Liver (tissue), 9 donors: ENCODE measurements around the gene ACTN1. TPM values are rescaled to one million over a fixed set of nuclear protein-coding genes. Genes with fewer than 3 reads are reported as not detected.

ENCODE experiments used
- DNase-seq: peaks from one replicate; pipeline ENCODE4 v3.0.0-alpha.2; 2017; ENCODE audit warnings: low spot score
- H3K27ac ChIP-seq, 2 donors: one replicate each; pipeline ENCODE4 v1.7.0; 2013; ENCODE audit warnings: inconsistent platforms in 2 of 2, low read length in 2 of 2, control low read depth in 1 of 2, low read depth in 1 of 2, mild to moderate bottlenecking in 1 of 2
- H3K27me3 ChIP-seq, 4 donors: one replicate each; pipeline versions ENCODE4 v1.6.1 to v1.7.0; 2013; ENCODE audit warnings: low read length in 3 of 4, inconsistent platforms in 1 of 4, mild to moderate bottlenecking in 1 of 4, moderate library complexity in 1 of 4; ENCODE audit not compliant: control insufficient read depth in 4 of 4, insufficient read depth in 4 of 4
- H3K36me3 ChIP-seq, 4 donors: one replicate each; pipeline versions ENCODE4 v1.6.1 to v1.7.0; 2013; ENCODE audit warnings: low read length in 3 of 4, mild to moderate bottlenecking in 3 of 4, low read depth in 1 of 4, moderate library complexity in 1 of 4; ENCODE audit not compliant: control insufficient read depth in 4 of 4, insufficient read depth in 3 of 4
- H3K4me1 ChIP-seq, 4 donors: one replicate each; pipeline versions ENCODE4 v1.6.1 to v1.7.0; 2013; ENCODE audit warnings: low read length in 3 of 4, mild to moderate bottlenecking in 3 of 4, moderate library complexity in 1 of 4; ENCODE audit not compliant: control insufficient read depth in 4 of 4, insufficient read depth in 4 of 4
- H3K4me3 ChIP-seq, 3 donors: one replicate each; pipeline versions ENCODE4 v1.6.1 to v1.7.0; 2013; ENCODE audit warnings: low read length in 3 of 3, control low read depth in 1 of 3, low read depth in 1 of 3, mild to moderate bottlenecking in 1 of 3
- H3K9ac ChIP-seq, 2 donors: one replicate each; pipeline ENCODE4 v1.7.0; 2013; ENCODE audit warnings: low read length in 2 of 2, mild to moderate bottlenecking in 2 of 2, moderate library complexity in 2 of 2, control low read depth in 1 of 2, low read depth in 1 of 2
- H3K9me3 ChIP-seq, 4 donors: one replicate each; pipeline versions ENCODE4 v1.6.1 to v1.7.0; 2013; ENCODE audit warnings: low read length in 3 of 4; ENCODE audit not compliant: control insufficient read depth in 4 of 4
- ATF3 ChIP-seq: IDR thresholded peaks from 2 replicates; pipeline ENCODE4 v1.6.1; 2016; ENCODE audit warnings: antibody characterized with exemption
- CTCF ChIP-seq: fragments of 150-350 bp; IDR thresholded peaks from 2 replicates; pipeline ENCODE4 v1.5.1; 2017; ENCODE audit warnings: improper control_type of control experiment, low read depth, low read length; ENCODE audit not compliant: missing input control
- EGR1 ChIP-seq, 2 donors: IDR thresholded peaks; 2 replicates each; pipeline ENCODE4 v1.6.1; 2016 to 2018; ENCODE audit warnings: antibody characterized with exemption in 2 of 2, low read depth in 2 of 2
- FOXA1 ChIP-seq: IDR thresholded peaks from 2 replicates; pipeline ENCODE4 v1.6.1; 2016; ENCODE audit warnings: antibody characterized with exemption
- FOXA2 ChIP-seq: IDR thresholded peaks from 2 replicates; pipeline ENCODE4 v1.6.1; 2016; ENCODE audit warnings: antibody characterized with exemption
- GABPA ChIP-seq, 2 donors: IDR thresholded peaks in 1 of 2; conservative IDR thresholded peaks in 1 of 2; 2 replicates each; pipeline ENCODE4 v1.6.1; 2016; ENCODE audit warnings: antibody characterized with exemption in 2 of 2, mild to moderate bottlenecking in 1 of 2, moderate library complexity in 1 of 2
- HNF4A ChIP-seq, 2 donors: conservative IDR thresholded peaks; 2 replicates each; pipeline ENCODE4 v1.6.1; 2016; ENCODE audit warnings: antibody characterized with exemption in 2 of 2, mild to moderate bottlenecking in 2 of 2
- HNF4G ChIP-seq: IDR thresholded peaks from 2 replicates; pipeline ENCODE4 v1.6.1; 2016; ENCODE audit warnings: antibody characterized with exemption
- JUND ChIP-seq, 2 donors: IDR thresholded peaks; 2 replicates each; pipeline ENCODE4 v1.6.1; 2016; ENCODE audit warnings: antibody characterized with exemption in 2 of 2
- MAX ChIP-seq: IDR thresholded peaks from 2 replicates; pipeline ENCODE4 v1.6.1; 2016; ENCODE audit warnings: antibody characterized with exemption
- NR2F2 ChIP-seq: IDR thresholded peaks from 2 replicates; pipeline ENCODE4 v1.6.1; 2016; ENCODE audit warnings: antibody characterized with exemption
- RAD21 ChIP-seq, 2 donors: IDR thresholded peaks; 2 replicates each; pipeline ENCODE4 v1.6.1; 2016; ENCODE audit warnings: antibody characterized with exemption in 2 of 2, mild to moderate bottlenecking in 2 of 2
- REST ChIP-seq: IDR thresholded peaks from 2 replicates; pipeline ENCODE4 v1.6.1; 2016; ENCODE audit warnings: antibody characterized with exemption, mild to moderate bottlenecking
- RXRA ChIP-seq, 2 donors: IDR thresholded peaks; 2 replicates each; pipeline ENCODE4 v1.6.1; 2017 to 2018; ENCODE audit warnings: antibody characterized with exemption in 2 of 2, mild to moderate bottlenecking in 1 of 2
- SP1 ChIP-seq: IDR thresholded peaks from 2 replicates; pipeline ENCODE4 v1.6.1; 2018; ENCODE audit warnings: antibody characterized with exemption, mild to moderate bottlenecking
- TAF1 ChIP-seq: conservative IDR thresholded peaks from 2 replicates; pipeline ENCODE4 v1.6.1; 2016; ENCODE audit warnings: antibody characterized with exemption, mild to moderate bottlenecking
- YY1 ChIP-seq: IDR thresholded peaks from 2 replicates; pipeline ENCODE4 v1.6.1; 2016; ENCODE audit warnings: antibody characterized with exemption, mild to moderate bottlenecking
- ZBTB33 ChIP-seq: IDR thresholded peaks from 2 replicates; pipeline ENCODE4 v1.6.1; 2016; ENCODE audit warnings: antibody characterized with exemption
- WGBS: extraction: QIAGEN DNeasy Blood & Tissue Kit; methylation state at CpG from one replicate; pipeline ENCODE4 v1.1.7; 2013; 5-methylcytosine and 5-hydroxymethylcytosine counted together
- polyA plus RNA-seq, 2 donors: library from polyadenylated mRNA; stranded (reverse) in 1 of 2; unstranded in 1 of 2; fragments of 200-250 nt in 1 of 2; fragments of >200 nt in 1 of 2; fragmentation: Nextera tagmentation in 1 of 2; extraction: Ambion mirVana in 1 of 2; gene quantifications; one replicate each; pipeline versions ENCODE4 v1.2.1 to v1.2.3, GENCODE V29; 2013 to 2015
- total RNA-seq, 2 donors: library from RNA; depleted of rRNA; stranded (reverse); fragments of >200 nt; gene quantifications; one replicate each; pipeline ENCODE4 v1.2.3, GENCODE V29; 2014
- donor health status: healthy.
- donor health status: healthy.
- donor health status: healthy.
- donor health status: healthy.
- donor health status: healthy.

ACTN1 gene
- total and polyA plus RNA-seq, 4 donors: 36.2 to 100 (median 63.1) TPM

GRCh38 chr14:69027242-69027913, 48.3 kb upstream of the ACTN1 start:
- Histone ChIP-seq H3K27ac (no peak overlapping the region), H3K4me3 (no peak overlapping the region), H3K9me3 (no peaks in the 10 kb centered on the region), H3K9ac (no peak overlapping the region), H3K4me1 (no peaks in the 10 kb centered on the region), H3K27me3 (no peaks in the 10 kb centered on the region), H3K36me3 (no peaks in the 10 kb centered on the region)
- TF ChIP-seq TAF1 (no peak), FOXA1 (no peak), SP1 (no peak), HNF4G (no peak), REST (no peak), NR2F2 (no peak), MAX (no peak), JUND (IDR thresholded peaks at IDR 0.05) (no peak), YY1 (no peak), HNF4A (conservative IDR thresholded peaks at IDR 0.05) (no peak), RAD21 (IDR thresholded peaks at IDR 0.05) (no peak), FOXA2 (no peak), EGR1 (IDR thresholded peaks at IDR 0.05; ENCODE audit: low read depth in 2 of 2) (no peak), CTCF (no peak), GABPA (IDR thresholded peaks at IDR 0.05 in 1 of 2, conservative IDR thresholded peaks at IDR 0.05 in 1 of 2) (no peak), ZBTB33 (no peak), ATF3 (no peak), RXRA (IDR thresholded peaks at IDR 0.05) (no peak)
- no peak for DNase-seq
- 56% methylated on average over 1 of the region's 1 CpG for WGBS
